ENCODE measurements around the gene NME7.

NME7 gene

GRCh38 chr1:169098380-169098779, 269.2 kb downstream of the NME7 start:
- POLR2A ChIA-PET, result no interaction called here

More at GRCh38 chr1:169098380-169098779, 269.2 kb downstream of the NME7 start:
- H3K4me3 ChIP-seq (ENCODE audit: low read depth, low read length), result no peak overlapping the region
- H3K36me3 ChIP-seq (ENCODE audit: control insufficient read depth in 2 of 2, insufficient read depth in 1 of 2, low read length in 2 of 2), result no peaks in the 10 kb centered on the region
- H3K4me1 ChIP-seq (ENCODE audit: control insufficient read depth, insufficient read depth, low read length), result peaks cover 8% of the 10 kb centered on the region
- TF ChIP-seq ZNF792 (tag by site-specific recombination; IDR thresholded peaks at IDR 0.05) (no peak), ZEB2 (tag by site-specific recombination; IDR thresholded peaks at IDR 0.05) (no peak), ELK4 (IDR thresholded peaks at IDR 0.05; ENCODE audit: borderline replicate concordance, low read depth, low read length) (no peak), ZNF830 (tag by site-specific recombination; IDR thresholded peaks at IDR 0.05; ENCODE audit: low read depth) (no peak), ZNF211 (tag by site-specific recombination; IDR thresholded peaks at IDR 0.05; ENCODE audit: low read depth) (no peak), ZNF645 (tag by site-specific recombination; IDR thresholded peaks at IDR 0.05) (no peak), PRDM2 (tag by site-specific recombination; IDR thresholded peaks at IDR 0.05; ENCODE audit: borderline replicate concordance) (no peak), ZXDB (tag by site-specific recombination; IDR thresholded peaks at IDR 0.05) (no peak), ZNF529 (tag by site-specific recombination; IDR thresholded peaks at IDR 0.05; ENCODE audit: insufficient replicate concordance) (no peak), REPIN1 (tag by site-specific recombination; IDR thresholded peaks at IDR 0.05; ENCODE audit: low read depth) (no peak), ZNF324 (tag by site-specific recombination; IDR thresholded peaks at IDR 0.05) (no peak), ZFHX2 (tag by site-specific recombination; conservative IDR thresholded peaks at IDR 0.05) (no peak), ZNF112 (tag by site-specific recombination; IDR thresholded peaks at IDR 0.05) (no peak), ZNF341 (tag by site-specific recombination; IDR thresholded peaks at IDR 0.05; ENCODE audit: low read depth) (no peak)
- CTCF ChIA-PET, result no interaction called here
- H3K9me3 ChIP-seq (ENCODE audit: control insufficient read depth, insufficient read depth, low read depth, low read length), result no peaks in the 10 kb centered on the region
- H3K27ac ChIP-seq (ENCODE audit: extremely low read depth, low read depth, low read length), result no peak overlapping the region

Data from HEK293 (cell line).